ENCODE data around the gene RNASE11. TPM values are rescaled to one million over a fixed set of nuclear protein-coding genes. Genes with fewer than 3 reads are reported as not detected.

The RNASE11 gene
- total RNA-seq (2022; extraction: Qiagen RNA extraction), result not detected in 5 replicates

DNA sequence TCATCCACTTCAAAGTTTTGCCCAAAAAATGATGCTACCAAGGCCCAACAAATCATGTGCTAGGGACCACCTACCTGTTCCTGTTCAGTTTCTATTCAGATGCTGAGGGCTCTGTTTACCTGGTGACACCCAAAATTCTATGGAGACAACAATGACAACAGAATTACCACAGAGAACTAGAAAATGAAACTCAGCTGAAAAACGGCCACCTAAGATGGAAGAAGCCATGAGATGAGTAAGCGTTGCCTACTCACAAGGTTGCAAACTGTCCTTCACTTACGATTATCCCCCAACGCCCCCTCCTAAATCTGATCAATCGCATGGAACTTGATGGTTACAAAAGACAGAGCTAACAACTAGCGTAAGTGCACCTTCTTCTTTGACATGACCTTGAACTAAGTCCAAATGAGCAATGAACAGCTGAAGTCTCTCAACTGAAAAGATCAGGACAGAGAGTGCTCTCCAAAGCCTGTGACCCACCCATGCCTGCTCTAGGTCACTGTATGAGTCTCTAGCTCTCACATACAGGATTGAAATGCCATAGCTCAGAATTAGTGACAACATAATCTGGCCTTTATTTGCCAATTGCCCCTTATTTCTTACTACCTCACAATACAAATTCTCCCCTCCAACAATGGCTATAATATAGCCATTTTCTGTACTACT lies at the start of gene RNASE11:
Gene RNASE11, minus strand, starts transcription at position 513 of the 666 bp plus-strand sequence.

DNA sequence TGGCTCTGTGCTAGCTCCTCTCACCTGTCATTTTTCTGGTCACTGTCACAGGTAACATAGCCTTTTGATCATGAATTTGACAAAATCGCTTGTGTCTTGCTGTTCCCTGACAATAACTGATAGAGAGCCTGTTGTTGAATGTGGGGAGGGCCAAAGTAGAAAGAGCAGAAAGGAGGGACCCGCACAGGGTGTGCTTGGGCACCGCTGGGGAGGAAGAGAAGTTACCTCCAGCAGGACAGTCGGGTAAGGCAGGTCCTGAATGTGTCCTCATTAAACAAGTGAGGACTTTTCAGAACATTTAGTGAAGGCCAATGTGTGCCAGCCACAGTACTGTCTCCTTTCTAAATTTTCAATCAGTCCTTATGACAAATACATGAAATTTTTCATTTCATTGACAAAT lies 3.4 kb upstream of the RNASE11 start, which contains the start of gene RNASE12:
Gene RNASE12, minus strand, starts transcription at position 142 of the 400 bp plus-strand sequence. CDS start 653 bp downstream, outside the sequence.

DNA sequence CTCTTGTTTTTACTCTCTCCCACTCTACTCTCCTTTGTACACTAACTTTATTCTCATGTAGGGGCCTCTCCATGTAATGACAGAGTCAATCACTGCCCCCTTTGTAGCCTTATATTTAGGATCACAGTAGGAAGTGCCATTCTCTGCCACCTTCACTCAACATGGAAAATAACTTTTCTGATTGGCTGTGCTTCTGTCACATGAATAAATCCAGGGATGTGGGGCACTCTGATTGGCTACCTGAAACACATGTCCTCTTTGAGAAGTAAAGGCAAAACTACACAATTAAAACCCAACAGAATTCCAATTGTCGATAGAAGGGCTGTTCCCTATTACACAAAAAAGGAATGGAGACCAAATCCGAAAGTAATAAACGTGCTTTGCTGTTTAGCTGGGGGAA lies 26.8 kb downstream of the RNASE11 start, which contains the start of gene RNASE9:
Gene RNASE9, minus strand, starts transcription at position 87 of the 400 bp plus-strand sequence.

Other genes starting within 250 kb of the RNASE11 start
- gene PARP2, start 244.4 kb downstream of the RNASE11 start, total RNA-seq (2022; extraction: Qiagen RNA extraction), result 17.3 to 21.2 TPM (median 18.9 TPM) in 5 replicates
- 8.7 to 9.7 TPM (median 9.3 TPM) in 5 replicates for gene TEP1, start 174.5 kb downstream of the RNASE11 start, total RNA-seq (2022; extraction: Qiagen RNA extraction)
- 0.01 to 0.03 TPM (median 0.02 TPM) in 4 of 5 replicates, not detected in the other for gene KLHL33, start 151.8 kb downstream of the RNASE11 start, total RNA-seq (2022; extraction: Qiagen RNA extraction)
- 23.5 to 26.9 TPM (median 24.8 TPM) in 5 replicates for gene OSGEP, start 133.2 kb downstream of the RNASE11 start, total RNA-seq (2022; extraction: Qiagen RNA extraction)
- 252 to 268 TPM (median 254 TPM) in 5 replicates for gene APEX1, start 132.8 kb downstream of the RNASE11 start, total RNA-seq (2022; extraction: Qiagen RNA extraction)
- 26.9 to 38.5 TPM (median 31.7 TPM) in 5 replicates for gene PIP4P1, start 126.6 kb downstream of the RNASE11 start, total RNA-seq (2022; extraction: Qiagen RNA extraction)
- 130 to 158 TPM (median 135 TPM) in 5 replicates for gene PNP, start 118.6 kb downstream of the RNASE11 start, total RNA-seq (2022; extraction: Qiagen RNA extraction)
- 0.13 to 0.39 TPM (median 0.25 TPM) in 5 replicates for gene RNASE10, start 82.5 kb downstream of the RNASE11 start, total RNA-seq (2022; extraction: Qiagen RNA extraction)
- not detected in 5 replicates for gene RNASE9, start 27.0 kb downstream of the RNASE11 start, total RNA-seq (2022; extraction: Qiagen RNA extraction)
- not detected in 5 replicates for gene RNASE12, start 3.4 kb upstream of the RNASE11 start, total RNA-seq (2022; extraction: Qiagen RNA extraction)
- not detected in 5 replicates for gene OR6S1, start 53.7 kb upstream of the RNASE11 start, total RNA-seq (2022; extraction: Qiagen RNA extraction)
- 4.6 to 9.5 TPM (median 8.4 TPM) in 5 replicates for gene RNASE4, start 96.6 kb upstream of the RNASE11 start, total RNA-seq (2022; extraction: Qiagen RNA extraction)
- 10.0 to 12.2 TPM (median 11.2 TPM) in 5 replicates for gene ANG, start 100.8 kb upstream of the RNASE11 start, total RNA-seq (2022; extraction: Qiagen RNA extraction)
- gene EDDM3A, start 157.9 kb upstream of the RNASE11 start, total RNA-seq (2022; extraction: Qiagen RNA extraction), result not detected in 5 replicates
- gene EDDM3B, start 180.4 kb upstream of the RNASE11 start, total RNA-seq (2022; extraction: Qiagen RNA extraction), result not detected in 5 replicates
- gene RNASE6, start 193.3 kb upstream of the RNASE11 start, total RNA-seq (2022; extraction: Qiagen RNA extraction), result not detected in 5 replicates
- gene RNASE1, start 214.8 kb upstream of the RNASE11 start, total RNA-seq (2022; extraction: Qiagen RNA extraction), result 0.10 to 0.36 TPM (median 0.18 TPM) in 4 of 5 replicates, not detected in the other